Measurements from ENCODE around the gene CITED1. TPM values are rescaled to one million over a fixed set of nuclear protein-coding genes. Genes with fewer than 3 reads are reported as not detected.

The CITED1 gene
- total and polyA plus RNA-seq, 2 donors (not counting 1 experiment from before 2014, with no cell fraction given): not detected

DNA sequence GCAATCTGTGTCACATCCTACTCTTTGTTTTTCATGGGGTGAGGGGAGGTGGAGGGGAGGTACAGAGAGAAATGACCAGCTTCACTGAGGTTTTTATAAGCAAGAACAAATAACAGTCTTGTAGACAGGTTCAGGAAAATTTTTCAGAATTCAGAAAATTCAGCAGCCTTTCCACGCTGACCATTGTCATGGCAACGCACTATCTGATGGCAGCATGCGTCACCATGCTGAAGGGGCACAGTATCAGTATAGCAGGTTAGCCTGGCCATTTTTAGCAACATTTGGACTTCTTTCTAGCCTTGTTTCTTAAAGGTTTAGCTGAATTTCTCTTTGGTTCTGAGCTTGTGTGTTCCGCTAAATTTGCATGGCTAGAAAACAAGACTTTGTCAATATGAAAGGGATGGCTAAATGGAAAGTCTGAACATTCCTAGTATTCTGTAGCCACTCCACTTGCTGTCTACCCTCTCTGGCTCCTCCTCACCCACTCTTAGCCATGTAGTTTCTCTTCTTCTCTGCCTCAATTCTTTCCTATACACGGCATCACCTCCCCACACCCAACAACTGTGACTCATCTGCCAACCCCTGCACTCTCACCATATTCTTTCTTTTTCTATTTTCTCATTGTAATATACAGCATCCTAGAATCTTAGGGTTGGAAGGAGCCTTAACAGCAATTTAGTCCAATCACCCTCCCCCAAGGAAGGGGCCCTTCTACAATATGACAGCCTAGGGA, 42.7 kb upstream of the CITED1 start:
- POLR2A ChIA-PET: no interaction called here
- H3K4me2 ChIP-seq (replicated peaks; ENCODE audit: low read depth, low read length, poor library complexity, severe bottlenecking): no peak overlapping the region
- peaks cover 0 to 8% of the 10 kb centered on the region in 2 experiments for H3K36me3 ChIP-seq (replicated peaks in 1 of 2; ENCODE audit: control extremely low read depth in 1 of 2, control insufficient read depth in 1 of 2, extremely low read depth in 1 of 2, insufficient read depth in 2 of 2, low read length in 1 of 2)
- ATAC-seq (ENCODE audit: low read depth) (no peak), DNase-seq (no peak)
- intact Hi-C loops (cut with micrococcal nuclease): no loop called here
- no peaks in the 10 kb centered on the region for H3K9me3 Mint-ChIP-seq (ENCODE audit: insufficient read depth)
- H3K9me3 ChIP-seq (ENCODE audit: control extremely low read depth in 1 of 3, control insufficient read depth in 2 of 3, insufficient read depth in 1 of 3, low read length in 2 of 3): no peaks in the 10 kb centered on the region
- no peaks in the 10 kb centered on the region for H3K4me1 Mint-ChIP-seq
- no peaks in the 10 kb centered on the region for H3K27me3 Mint-ChIP-seq
- H3K27me3 ChIP-seq (replicated peaks in 1 of 4; ENCODE audit: control extremely low read depth in 1 of 4, control insufficient read depth in 3 of 4, insufficient read depth in 4 of 4, low read length in 3 of 4): no peaks in the 10 kb centered on the region
- H3K27ac ChIP-seq (ENCODE audit: low read length in 2 of 2): no peak overlapping the region
- H3K4me3 Mint-ChIP-seq: no peak overlapping the region
- H3K4me1 ChIP-seq (ENCODE audit: control insufficient read depth in 2 of 2, insufficient read depth in 2 of 2, low read length in 2 of 2): no peaks in the 10 kb centered on the region
- H2AFZ ChIP-seq (ENCODE audit: insufficient read depth, low read depth, low read length, poor library complexity, severe bottlenecking): no peak overlapping the region
- H3K79me2 ChIP-seq (ENCODE audit: control insufficient read depth, insufficient read depth, low read length): no peaks in the 10 kb centered on the region
- TF ChIP-seq EZH2 (IDR thresholded peaks at IDR 0.05; ENCODE audit: borderline replicate concordance, insufficient read depth, low read depth, low read length, poor library complexity, severe bottlenecking): no peak
- TF ChIP-seq, protein P1, sequence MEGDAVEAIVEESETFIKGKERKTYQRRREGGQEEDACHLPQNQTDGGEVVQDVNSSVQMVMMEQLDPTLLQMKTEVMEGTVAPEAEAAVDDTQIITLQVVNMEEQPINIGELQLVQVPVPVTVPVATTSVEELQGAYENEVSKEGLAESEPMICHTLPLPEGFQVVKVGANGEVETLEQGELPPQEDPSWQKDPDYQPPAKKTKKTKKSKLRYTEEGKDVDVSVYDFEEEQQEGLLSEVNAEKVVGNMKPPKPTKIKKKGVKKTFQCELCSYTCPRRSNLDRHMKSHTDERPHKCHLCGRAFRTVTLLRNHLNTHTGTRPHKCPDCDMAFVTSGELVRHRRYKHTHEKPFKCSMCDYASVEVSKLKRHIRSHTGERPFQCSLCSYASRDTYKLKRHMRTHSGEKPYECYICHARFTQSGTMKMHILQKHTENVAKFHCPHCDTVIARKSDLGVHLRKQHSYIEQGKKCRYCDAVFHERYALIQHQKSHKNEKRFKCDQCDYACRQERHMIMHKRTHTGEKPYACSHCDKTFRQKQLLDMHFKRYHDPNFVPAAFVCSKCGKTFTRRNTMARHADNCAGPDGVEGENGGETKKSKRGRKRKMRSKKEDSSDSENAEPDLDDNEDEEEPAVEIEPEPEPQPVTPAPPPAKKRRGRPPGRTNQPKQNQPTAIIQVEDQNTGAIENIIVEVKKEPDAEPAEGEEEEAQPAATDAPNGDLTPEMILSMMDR (IDR thresholded peaks at IDR 0.05): no peak
- CTCF ChIA-PET: no interaction called here
- no peaks in the 10 kb centered on the region for H4K20me1 ChIP-seq (ENCODE audit: control insufficient read depth, insufficient read depth, low read length, poor library complexity, severe bottlenecking)
- no peak overlapping the region for H3K4me3 ChIP-seq (ENCODE audit: control extremely low read depth in 1 of 5, extremely low read depth in 1 of 5, insufficient read depth in 1 of 5, low read depth in 2 of 5, low read length in 4 of 5)
- WGBS (ENCODE audit: insufficient coverage): 100% methylated on average over 4 of the region's 5 CpGs
- H3K9ac ChIP-seq (ENCODE audit: low read length): no peak overlapping the region
- no peak overlapping the region for H3K27ac Mint-ChIP-seq

DNA sequence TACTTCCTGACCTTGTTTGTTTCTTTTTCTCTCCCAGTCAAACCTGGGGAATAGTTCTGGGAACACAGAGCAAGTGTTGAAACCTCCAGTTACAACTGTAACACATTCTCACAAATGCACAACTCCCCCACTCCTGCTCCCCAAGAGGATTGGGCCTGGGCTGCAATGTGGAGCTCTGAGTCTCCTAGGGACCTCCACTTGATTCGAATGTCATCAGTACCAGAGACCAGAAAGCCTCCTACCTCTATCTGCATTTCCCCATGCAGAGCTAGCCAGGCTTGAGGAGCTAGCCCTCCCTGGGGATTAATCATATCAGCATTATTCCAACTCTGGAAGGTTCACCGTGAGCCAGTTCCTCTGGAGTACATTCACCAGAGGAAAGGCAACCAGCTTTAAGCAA, 41.7 kb upstream of the CITED1 start:
- ChIA-PET CTCF (no interaction called here), POLR2A (no interaction called here)
- Mint-ChIP-seq H3K4me1 (no peaks in the 10 kb centered on the region), H3K9me3 (ENCODE audit: insufficient read depth) (no peaks in the 10 kb centered on the region), H3K27me3 (no peaks in the 10 kb centered on the region), H3K4me3 (no peak overlapping the region), H3K27ac (no peak overlapping the region)
- Histone ChIP-seq H3K4me2 (replicated peaks; ENCODE audit: low read depth, low read length, poor library complexity, severe bottlenecking) (no peak overlapping the region), H3K9me3 (ENCODE audit: control extremely low read depth in 1 of 3, control insufficient read depth in 2 of 3, insufficient read depth in 1 of 3, low read length in 2 of 3) (no peaks in the 10 kb centered on the region), H3K36me3 (replicated peaks in 1 of 2; ENCODE audit: control extremely low read depth in 1 of 2, control insufficient read depth in 1 of 2, extremely low read depth in 1 of 2, insufficient read depth in 2 of 2, low read length in 1 of 2) (peaks cover 0 to 8% of the 10 kb centered on the region in 2 experiments), H3K9ac (ENCODE audit: low read length) (no peak overlapping the region), H3K27me3 (replicated peaks in 1 of 4; ENCODE audit: control extremely low read depth in 1 of 4, control insufficient read depth in 3 of 4, insufficient read depth in 4 of 4, low read length in 3 of 4) (no peaks in the 10 kb centered on the region), H3K27ac (ENCODE audit: low read length in 2 of 2) (no peak overlapping the region), H3K4me1 (ENCODE audit: control insufficient read depth in 2 of 2, insufficient read depth in 2 of 2, low read length in 2 of 2) (no peaks in the 10 kb centered on the region), H2AFZ (ENCODE audit: insufficient read depth, low read depth, low read length, poor library complexity, severe bottlenecking) (no peak overlapping the region), H4K20me1 (ENCODE audit: control insufficient read depth, insufficient read depth, low read length, poor library complexity, severe bottlenecking) (no peaks in the 10 kb centered on the region), H3K4me3 (ENCODE audit: control extremely low read depth in 1 of 5, extremely low read depth in 1 of 5, insufficient read depth in 1 of 5, low read depth in 2 of 5, low read length in 4 of 5) (no peak overlapping the region), H3K79me2 (ENCODE audit: control insufficient read depth, insufficient read depth, low read length) (no peaks in the 10 kb centered on the region)
- WGBS (ENCODE audit: insufficient coverage): no CpG with 5 or more reads among the region's 2 CpGs
- intact Hi-C loops (cut with micrococcal nuclease): no loop called here
- TF ChIP-seq EZH2 (IDR thresholded peaks at IDR 0.05; ENCODE audit: borderline replicate concordance, insufficient read depth, low read depth, low read length, poor library complexity, severe bottlenecking): no peak
- TF ChIP-seq, protein P1 (IDR thresholded peaks at IDR 0.05): no peak
- DNase-seq: no peak
- no peak for ATAC-seq (ENCODE audit: low read depth)
